ENCODE results near the gene WDR62.
A peak's percentile ranks its signal among the peaks of the same experiment; 100 is the strongest.

The WDR62 gene

DNA sequence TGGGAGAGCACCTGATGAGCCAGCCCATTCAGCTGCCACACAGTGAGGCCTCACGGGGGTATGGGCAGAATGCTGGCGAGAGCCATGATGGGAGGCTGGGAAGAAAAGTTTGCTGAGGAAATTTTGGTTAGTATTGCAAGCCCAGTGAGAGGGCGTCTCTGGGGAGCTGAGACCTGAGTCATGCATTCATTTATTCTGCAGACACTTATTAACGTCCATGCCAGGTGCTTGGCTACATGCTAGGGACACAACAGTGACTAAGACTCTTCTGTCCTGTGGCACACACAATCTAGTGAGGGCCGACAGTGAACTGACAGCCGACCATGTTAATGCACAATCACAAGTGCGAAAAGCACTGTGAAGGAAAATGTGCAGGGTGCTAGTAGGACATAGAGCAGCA lies 27.2 kb downstream of the WDR62 start:
- DNase-seq = no peak

DNA sequence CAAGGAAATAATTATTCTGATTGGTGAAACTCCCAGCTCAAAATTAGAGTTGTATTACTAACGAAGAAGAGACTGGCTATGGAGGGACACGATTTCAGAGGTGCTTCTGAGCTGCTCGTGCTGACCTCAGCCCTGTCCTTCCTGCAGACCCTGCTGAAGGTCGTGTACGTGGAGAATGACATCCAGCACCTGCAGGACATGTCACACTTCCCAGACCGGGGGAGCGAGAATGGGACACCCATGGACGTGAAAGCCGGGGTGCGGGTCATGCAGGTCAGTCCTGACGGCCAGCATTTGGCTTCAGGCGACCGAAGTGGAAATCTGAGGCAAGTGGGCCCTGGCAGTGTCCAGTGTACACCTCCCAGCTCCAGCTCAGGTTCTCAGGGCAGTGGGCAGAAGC lies 28.2 kb downstream of the WDR62 start:
- DNase-seq = no peak

- no peak for DNase-seq
These were observed 29.7 kb downstream of the WDR62 start for GRCh38 chr19:36084231-36085009.

DNA sequence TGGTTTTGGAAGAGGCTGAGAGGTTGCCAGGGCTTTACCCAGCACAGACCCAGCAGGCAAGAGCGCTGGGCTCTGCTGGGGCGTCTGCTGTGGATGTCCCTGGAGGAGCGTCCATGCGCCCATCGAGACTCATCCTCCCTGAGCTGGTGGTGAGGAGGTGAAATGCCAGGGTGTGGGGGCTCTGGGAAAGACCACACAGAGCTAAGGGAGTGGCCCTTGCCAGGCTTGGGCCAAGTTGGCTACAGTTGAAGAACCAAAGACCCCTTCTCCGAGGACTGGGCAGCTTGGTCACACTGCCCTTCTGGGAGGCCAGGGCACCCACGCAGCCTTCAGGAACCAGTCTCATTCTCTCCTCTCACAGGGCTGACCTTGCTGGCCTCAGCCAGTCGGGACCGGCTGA lies 31.6 kb downstream of the WDR62 start:
- no peak for DNase-seq

- DNase-seq = no peak
These were observed 35.1 kb downstream of the WDR62 start for GRCh38 chr19:36089847-36090246.

DNA sequence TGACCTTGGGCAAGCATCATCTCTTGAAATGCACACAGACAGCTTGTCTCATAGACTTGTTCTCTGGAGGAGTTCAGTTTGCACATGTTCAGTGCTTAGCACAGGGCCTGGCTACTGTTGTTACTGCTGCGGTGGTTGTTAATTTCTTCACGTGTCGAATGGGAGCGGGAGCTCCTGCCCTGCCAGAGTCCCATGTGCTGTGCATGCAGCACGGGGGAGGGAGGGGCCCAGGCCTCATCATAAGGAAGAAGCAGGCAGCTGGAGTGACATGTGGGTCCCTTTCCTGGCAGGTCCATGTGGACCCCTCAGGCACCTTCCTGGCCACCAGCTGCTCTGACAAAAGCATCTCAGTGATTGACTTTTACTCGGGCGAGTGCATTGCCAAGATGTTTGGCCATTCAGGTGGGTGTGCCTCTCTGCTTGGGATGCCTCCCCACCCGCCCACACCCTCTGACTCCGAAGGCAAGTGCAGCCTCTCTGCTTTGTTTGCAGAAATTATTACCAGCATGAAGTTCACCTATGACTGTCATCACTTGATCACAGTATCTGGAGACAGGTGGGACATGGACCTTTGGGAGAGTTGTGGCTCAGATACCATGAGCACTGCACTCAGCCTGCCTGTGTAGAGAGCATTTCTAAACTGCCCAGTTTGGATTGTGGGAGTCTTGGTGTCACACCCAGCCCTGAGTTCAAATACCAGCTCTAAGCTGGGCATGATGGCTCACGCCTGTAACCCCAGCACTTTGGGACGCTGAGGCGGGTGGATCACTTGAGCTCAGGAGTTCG lies 36.4 kb downstream of the WDR62 start:
- no peak for DNase-seq

DNA sequence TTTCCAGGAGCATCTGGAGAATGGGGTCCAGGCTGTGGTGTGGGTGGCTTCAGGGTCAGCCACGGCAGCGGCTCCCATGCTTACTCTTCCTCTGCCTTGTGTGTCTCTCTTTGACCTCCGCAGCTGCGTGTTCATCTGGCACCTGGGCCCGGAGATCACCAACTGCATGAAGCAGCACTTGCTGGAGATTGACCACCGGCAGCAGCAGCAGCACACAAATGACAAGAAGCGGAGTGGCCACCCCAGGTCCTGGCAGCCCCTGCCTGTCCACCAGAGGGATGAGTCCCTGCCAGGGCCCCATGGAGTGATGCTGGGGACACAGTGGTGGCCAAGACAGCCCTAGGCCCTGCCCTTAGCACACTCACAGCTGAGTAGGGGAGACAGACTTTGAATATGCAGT lies 37.9 kb downstream of the WDR62 start:
- DNase-seq = no peak

DNA sequence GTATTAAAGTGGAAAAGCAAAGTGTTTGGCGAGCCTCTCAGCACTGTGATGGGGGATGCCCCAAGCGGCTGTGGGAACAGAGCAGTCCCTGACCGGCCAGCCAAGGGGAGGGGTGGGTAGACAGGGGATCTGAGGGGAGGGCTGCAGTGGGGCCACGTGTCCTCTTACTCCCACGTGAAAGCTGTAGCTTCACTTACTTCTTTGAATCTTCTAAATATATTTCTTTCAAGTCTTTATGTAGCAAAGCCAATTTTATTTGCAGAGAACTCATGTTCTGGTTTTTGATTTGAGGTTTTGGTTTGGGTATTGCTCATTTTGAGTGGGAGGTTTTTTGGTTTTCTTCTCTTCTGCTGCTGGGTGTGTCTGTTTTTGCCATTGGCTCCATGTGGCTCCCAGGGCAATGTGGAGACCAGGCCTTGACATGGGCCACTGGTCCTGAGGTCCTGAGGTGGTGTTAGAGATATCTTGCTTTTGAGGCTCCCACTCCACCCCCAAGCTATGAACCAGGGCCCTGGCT lies 38.5 kb downstream of the WDR62 start:
- DNase-seq = no peak

DNA sequence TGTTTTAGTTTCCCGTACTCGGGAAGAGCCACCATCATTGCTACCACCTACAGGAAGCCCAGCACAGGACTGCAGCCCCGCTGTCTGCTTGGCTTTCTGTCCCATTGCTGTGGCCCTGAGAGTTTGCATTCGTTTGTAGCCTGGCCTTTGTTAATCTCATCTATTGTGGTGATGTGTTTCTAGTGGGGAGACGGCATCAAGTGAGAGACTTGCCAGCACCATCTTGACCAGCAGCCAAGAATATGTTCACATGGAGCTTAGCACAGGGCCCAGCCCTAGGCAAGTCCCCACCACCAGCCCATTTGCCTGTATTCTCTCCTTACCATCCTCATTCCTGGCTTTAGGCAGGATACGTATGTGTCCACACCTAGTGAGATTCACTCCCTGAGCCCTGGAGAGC lies 39.0 kb downstream of the WDR62 start:
- no peak for DNase-seq

DNA sequence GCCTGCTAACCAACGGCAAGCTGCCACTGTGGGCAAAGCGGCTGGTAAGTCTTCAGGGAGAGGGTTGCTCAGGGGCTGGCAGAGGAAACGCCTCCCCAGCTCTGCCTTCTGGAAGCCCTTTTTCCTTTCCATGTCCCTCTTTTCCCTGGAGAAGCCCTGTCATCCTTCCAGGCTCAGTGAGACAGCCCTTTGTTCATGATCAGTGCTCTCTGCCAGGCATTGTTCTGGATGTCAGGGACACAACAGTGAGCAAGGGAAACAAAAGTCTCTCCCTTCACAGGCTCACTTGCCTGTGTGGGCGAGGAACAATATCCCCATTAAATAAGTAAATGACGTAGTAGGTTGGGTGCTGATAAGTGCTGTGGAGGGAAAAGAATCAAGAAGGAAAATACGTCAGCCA lies 42.3 kb downstream of the WDR62 start:
- no peak for DNase-seq

GRCh38 chr19:36099166-36099785 lies 44.6 kb downstream of the WDR62 start:
- DNase-seq = no peak

DNA sequence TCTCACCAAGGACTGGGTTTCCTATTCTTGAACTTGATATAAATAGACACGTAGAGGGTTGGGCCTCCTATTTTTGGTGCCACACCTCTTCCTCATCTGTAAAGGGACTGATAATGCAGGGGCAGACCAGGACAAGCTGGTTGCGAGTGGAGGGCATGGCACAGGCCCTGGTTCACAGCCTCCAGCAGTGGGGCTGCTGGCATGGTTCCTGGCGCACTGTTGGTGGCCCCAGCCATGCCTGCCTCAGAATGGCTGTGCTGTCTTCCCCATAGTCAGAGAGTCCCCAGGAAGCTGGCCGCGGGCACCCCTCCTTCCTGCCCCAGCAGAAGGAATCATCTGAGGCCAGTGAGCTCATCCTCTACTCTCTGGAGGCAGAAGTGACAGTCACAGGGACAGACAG lies 45.8 kb downstream of the WDR62 start:
- no peak for DNase-seq

DNA sequence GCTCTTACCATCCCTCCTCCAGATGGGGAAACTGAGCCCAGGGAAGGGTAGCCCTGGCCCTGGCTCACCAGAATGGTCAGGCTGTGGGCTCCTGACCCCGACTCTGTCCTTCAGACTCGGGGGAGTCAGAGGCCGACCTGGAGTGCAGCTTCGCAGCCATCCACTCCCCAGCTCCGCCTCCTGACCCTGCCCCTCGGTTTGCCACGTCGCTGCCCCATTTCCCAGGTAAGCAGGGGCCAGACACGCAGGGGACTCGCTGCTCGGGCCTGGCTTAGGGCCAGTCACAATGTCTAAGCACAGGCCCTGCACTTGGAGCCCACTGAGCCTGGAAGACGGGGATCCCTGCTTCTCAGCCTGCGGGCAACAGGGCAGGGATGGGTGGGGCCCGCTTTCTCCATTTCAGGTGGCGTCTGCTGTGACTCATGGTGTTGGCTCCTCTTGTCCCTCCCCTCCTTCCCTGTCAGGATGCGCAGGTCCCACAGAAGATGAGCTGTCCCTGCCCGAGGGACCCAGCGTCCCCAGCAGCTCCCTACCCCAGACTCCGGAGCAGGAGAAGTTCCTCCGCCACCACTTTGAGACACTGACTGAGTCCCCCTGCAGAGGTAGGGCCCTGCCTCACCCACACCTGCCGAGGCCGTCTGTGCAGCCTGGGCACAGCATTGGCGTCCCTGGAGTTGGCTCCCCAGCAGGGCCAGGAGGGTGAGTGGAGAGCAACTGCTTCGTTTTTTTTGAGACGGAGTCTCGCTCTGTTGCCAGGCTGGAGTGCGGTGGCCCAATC lies 47.0 kb downstream of the WDR62 start:
- DNase-seq = no peak

- no peak for DNase-seq
These were observed 48.4 kb downstream of the WDR62 start for GRCh38 chr19:36103040-36103626.

- peak; percentile 78 for DNase-seq
These were observed 49.3 kb downstream of the WDR62 start for GRCh38 chr19:36103842-36104552.

GRCh38 chr19:36106441-36106840 lies 51.7 kb downstream of the WDR62 start:
- no peak for DNase-seq

- DNase-seq = no peak
These were observed 52.3 kb downstream of the WDR62 start for GRCh38 chr19:36106991-36107390.

- no peak for DNase-seq
These were observed 54.0 kb downstream of the WDR62 start for GRCh38 chr19:36108684-36109083.

- no peak for DNase-seq
These were observed 55.9 kb downstream of the WDR62 start, which contains the start of gene OVOL3 for GRCh38 chr19:36110487-36111199. Gene OVOL3, plus strand, starts transcription at chr19:36111143. Its CDS starts 60 bp downstream, at chr19:36111203.

- DNase-seq = no peak
These were observed 56.5 kb downstream of the WDR62 start for GRCh38 chr19:36111200-36111539.

- no peak for DNase-seq
These were observed 58.0 kb downstream of the WDR62 start for GRCh38 chr19:36112678-36113077.

Measured in islet precursor cell (in vitro differentiated cells).